Activated CD8-positive, alpha-beta T cell treated with anti-CD3 and anti-CD28 coated beads for 36 hours (primary cell): ENCODE results near the gene EFCAB6. TPM values are rescaled to one million over a fixed set of nuclear protein-coding genes. Genes with fewer than 3 reads are reported as not detected.

ENCODE experiments used
- ATAC-seq: fragments of 200-7000 bp; cut with Tn5 transposase; one replicate; pipeline ENCODE4 v1.10.0; 2021; ENCODE audit warnings: mild to moderate bottlenecking, moderate library complexity
- CTCF ChIA-PET: fragments of 350-600 bp; sonication (Branson Sonifier 250); formaldehyde crosslinking; loops from one replicate; lab custom pipeline; 2021; ENCODE audit warnings: antibody characterized with exemption; lab: Charles Lee
- POLR2A ChIA-PET: fragments of 350-600 bp; sonication (Branson Sonifier 250); formaldehyde crosslinking; loops from one replicate; lab custom pipeline; 2021; ENCODE audit warnings: antibody characterized with exemption; lab: Charles Lee
- DNase-seq: peaks from one replicate; pipeline ENCODE4 v3.0.0-alpha.2; 2020
- H3K27ac Mint-ChIP-seq: one replicate; pipeline ENCODE4 v1.8.0; 2021; ENCODE audit warnings: mild to moderate bottlenecking, mixed read lengths
- H3K27me3 Mint-ChIP-seq: one replicate; pipeline ENCODE4 v1.8.0; 2021; ENCODE audit warnings: mixed read lengths
- H3K36me3 Mint-ChIP-seq: one replicate; pipeline ENCODE4 v1.8.0; 2021; ENCODE audit warnings: low read depth, mixed read lengths
- H3K4me1 Mint-ChIP-seq: one replicate; pipeline ENCODE4 v1.8.0; 2021; ENCODE audit warnings: low read depth, mixed read lengths
- H3K4me3 Mint-ChIP-seq: one replicate; pipeline ENCODE4 v1.8.0; 2021; ENCODE audit warnings: mild to moderate bottlenecking, moderate library complexity, mixed read lengths
- H3K9me3 Mint-ChIP-seq: one replicate; pipeline ENCODE4 v1.8.0; 2021; ENCODE audit warnings: mixed read lengths
- CTCF ChIP-seq: fragments of 200-600 bp; IDR thresholded peaks from one replicate; pipeline ENCODE4 v1.8.0; 2022; ENCODE audit warnings: antibody characterized with exemption, mild to moderate bottlenecking
- intact Hi-C: fragments of 100-400 bp; cut with micrococcal nuclease; formaldehyde crosslinking; loops from one replicate; pipeline ENCODE4 v1.10.0; 2022
- total RNA-seq, 2 experiments: library from RNA; stranded (reverse); gene quantifications; one replicate each; pipeline ENCODE4 v1.2.3, GENCODE V29; 2021

EFCAB6 gene
- total RNA-seq, 2 experiments from 2014 or later = 0.16 to 0.29 TPM

DNA sequence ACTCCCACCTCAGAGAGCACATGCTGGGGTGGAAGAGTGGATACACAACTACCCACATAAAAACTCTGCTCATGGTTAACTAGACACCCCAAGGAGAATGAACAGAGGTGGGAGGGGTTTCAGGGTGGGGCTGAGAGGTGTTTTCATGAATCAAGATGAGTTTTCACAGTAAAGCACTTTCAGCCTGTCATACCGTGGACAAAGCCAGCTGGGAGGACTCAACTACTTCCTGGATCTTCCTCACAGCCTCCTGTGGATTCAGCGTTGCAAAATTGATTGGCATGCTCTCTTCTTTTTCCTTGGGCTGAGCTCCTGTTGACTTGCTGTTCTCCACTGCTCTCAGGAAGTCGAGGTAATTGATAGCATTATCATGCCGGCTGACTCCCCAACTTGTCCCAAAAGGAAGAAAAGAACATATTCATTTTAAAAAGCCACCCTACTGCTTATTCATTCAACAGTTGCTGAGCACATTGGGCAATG, 231.8 kb downstream of the EFCAB6 start:
- Mint-ChIP-seq H3K4me3 (no peak overlapping the region), H3K36me3 (peaks cover 4% of the 10 kb centered on the region), H3K4me1 (no peaks in the 10 kb centered on the region), H3K9me3 (peaks cover 15% of the 10 kb centered on the region), H3K27me3 (peaks cover 7% of the 10 kb centered on the region), H3K27ac (no peak overlapping the region)
- ATAC-seq (no peak), DNase-seq (no peak)
- intact Hi-C loops = no loop called here
- no peak for TF ChIP-seq CTCF
- ChIA-PET CTCF (no interaction called here), POLR2A (no interaction called here)

DNA sequence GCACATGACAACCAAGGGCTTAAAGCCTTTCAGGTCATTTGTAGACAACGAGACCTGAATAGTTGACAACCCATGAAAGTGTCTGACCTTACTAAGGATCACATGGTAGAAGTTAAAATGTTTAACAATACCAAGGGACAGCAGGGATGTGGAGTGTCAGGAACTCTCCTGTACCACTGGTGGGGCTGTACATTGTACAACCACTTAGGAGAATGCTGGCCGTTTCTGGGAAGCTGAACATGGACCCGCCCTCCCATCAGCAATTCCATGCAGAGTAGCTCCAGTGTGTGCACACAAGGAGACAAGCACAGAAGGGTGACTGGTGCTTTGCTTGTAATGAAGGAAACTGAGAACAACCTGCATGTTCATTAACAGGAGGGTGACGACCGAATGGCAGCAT, 237.4 kb downstream of the EFCAB6 start:
- Mint-ChIP-seq H3K4me1 (no peaks in the 10 kb centered on the region), H3K4me3 (no peak overlapping the region), H3K27me3 (peaks cover 9% of the 10 kb centered on the region), H3K27ac (no peak overlapping the region), H3K36me3 (no peaks in the 10 kb centered on the region), H3K9me3 (no peaks in the 10 kb centered on the region)
- ATAC-seq = no peak
- POLR2A ChIA-PET = no interaction called here
- TF ChIP-seq CTCF = no peak
- intact Hi-C loops = no loop called here
- DNase-seq = no peak
- CTCF ChIA-PET = no interaction called here

GRCh38 chr22:43572710-43573109, 239.4 kb downstream of the EFCAB6 start:
- ChIA-PET CTCF (no interaction called here), POLR2A (interaction anchor here (0.6 kb wide), 1 partner anchor 38 kb away, joined by 3 read pairs; no protein-coding TSS in a partner anchor)
- Mint-ChIP-seq H3K27me3 (peaks cover 9% of the 10 kb centered on the region), H3K36me3 (no peaks in the 10 kb centered on the region), H3K27ac (no peak overlapping the region), H3K9me3 (no peaks in the 10 kb centered on the region), H3K4me1 (no peaks in the 10 kb centered on the region), H3K4me3 (no peak overlapping the region)
- ATAC-seq (no peak), DNase-seq (no peak)
- intact Hi-C loops = no loop called here
- TF ChIP-seq CTCF = no peak

- CTCF ChIA-PET = no interaction called here
- Mint-ChIP-seq H3K4me3 (no peak overlapping the region), H3K4me1 (no peaks in the 10 kb centered on the region), H3K27me3 (peaks cover 9% of the 10 kb centered on the region), H3K27ac (no peak overlapping the region), H3K36me3 (no peaks in the 10 kb centered on the region), H3K9me3 (no peaks in the 10 kb centered on the region)
- POLR2A ChIA-PET = no interaction called here
- intact Hi-C loops = no loop called here
- DNase-seq (no peak), ATAC-seq (no peak)
- no peak for TF ChIP-seq CTCF
Observed at GRCh38 chr22:43571181-43571580, 240.9 kb downstream of the EFCAB6 start.

GRCh38 chr22:43570531-43571165, 241.5 kb downstream of the EFCAB6 start:
- intact Hi-C loops = no loop called here
- DNase-seq (no peak), ATAC-seq (no peak)
- Mint-ChIP-seq H3K4me3 (no peak overlapping the region), H3K9me3 (no peaks in the 10 kb centered on the region), H3K36me3 (no peaks in the 10 kb centered on the region), H3K4me1 (no peaks in the 10 kb centered on the region), H3K27me3 (peaks cover 9% of the 10 kb centered on the region), H3K27ac (no peak overlapping the region)
- POLR2A ChIA-PET = no interaction called here
- CTCF ChIA-PET = no interaction called here
- TF ChIP-seq CTCF = no peak
